Cardiac muscle cell (in vitro differentiated cells and primary cell): ENCODE measurements around the gene CCBE1. TPM values are rescaled to one million over a fixed set of nuclear protein-coding genes. Genes with fewer than 3 reads are reported as not detected.
A peak's percentile ranks its signal among the peaks of the same experiment; 100 is the strongest.

Experiments
- DNase-seq, 2 donors: peaks; one replicate each; pipeline versions ENCODE4 v3.0.0 to v3.0.0-alpha.2; 2010 to 2017; ENCODE audit warnings: low read depth in 1 of 2, low spot score in 1 of 2
- H3K27ac ChIP-seq: fragments of 200-600 bp; sonication (generic); 2 replicates; pipeline ENCODE4 v1.5.1; 2016
- H3K27me3 ChIP-seq: fragments of 200-600 bp; sonication (generic); 2 replicates; pipeline ENCODE4 v1.6.0; 2016; ENCODE audit warnings: control low read depth
- H3K36me3 ChIP-seq: fragments of 200-600 bp; sonication (generic); 2 replicates; pipeline ENCODE4 v1.5.1; 2016; ENCODE audit warnings: control low read depth
- H3K4me1 ChIP-seq: fragments of 200-600 bp; sonication (generic); 2 replicates; pipeline ENCODE4 v1.8.1; 2017; ENCODE audit warnings: low read depth, mild to moderate bottlenecking, mixed run types
- H3K4me3 ChIP-seq: fragments of 200-600 bp; sonication (generic); 2 replicates; pipeline ENCODE4 v1.5.1; 2016; ENCODE audit warnings: mild to moderate bottlenecking
- H3K9me3 ChIP-seq: fragments of 200-600 bp; sonication (generic); 2 replicates; pipeline ENCODE4 v1.5.1; 2017; ENCODE audit warnings: low read depth, mild to moderate bottlenecking, control low read depth
- CTCF ChIP-seq: IDR thresholded peaks from 2 replicates; pipeline ENCODE4 v1.5.1; 2012; ENCODE audit warnings: low read depth, mild to moderate bottlenecking, low read length
- polyA plus RNA-seq: library from polyadenylated mRNA; unstranded; fragments of >200 nt; fragmentation: Nextera tagmentation; extraction: Ambion mirVana; gene quantifications from 2 replicates; pipeline ENCODE4 v1.2.1, GENCODE V29; 2016
- total RNA-seq: library from RNA; depleted of rRNA; stranded (reverse); fragments of >200 nt; gene quantifications from 2 replicates; pipeline ENCODE4 v1.2.3, GENCODE V29; 2016

The CCBE1 gene
- total RNA-seq (1.5 and 1.8 TPM in 2 replicates), polyA plus RNA-seq (3.7 and 8.6 TPM in 2 replicates)

DNA sequence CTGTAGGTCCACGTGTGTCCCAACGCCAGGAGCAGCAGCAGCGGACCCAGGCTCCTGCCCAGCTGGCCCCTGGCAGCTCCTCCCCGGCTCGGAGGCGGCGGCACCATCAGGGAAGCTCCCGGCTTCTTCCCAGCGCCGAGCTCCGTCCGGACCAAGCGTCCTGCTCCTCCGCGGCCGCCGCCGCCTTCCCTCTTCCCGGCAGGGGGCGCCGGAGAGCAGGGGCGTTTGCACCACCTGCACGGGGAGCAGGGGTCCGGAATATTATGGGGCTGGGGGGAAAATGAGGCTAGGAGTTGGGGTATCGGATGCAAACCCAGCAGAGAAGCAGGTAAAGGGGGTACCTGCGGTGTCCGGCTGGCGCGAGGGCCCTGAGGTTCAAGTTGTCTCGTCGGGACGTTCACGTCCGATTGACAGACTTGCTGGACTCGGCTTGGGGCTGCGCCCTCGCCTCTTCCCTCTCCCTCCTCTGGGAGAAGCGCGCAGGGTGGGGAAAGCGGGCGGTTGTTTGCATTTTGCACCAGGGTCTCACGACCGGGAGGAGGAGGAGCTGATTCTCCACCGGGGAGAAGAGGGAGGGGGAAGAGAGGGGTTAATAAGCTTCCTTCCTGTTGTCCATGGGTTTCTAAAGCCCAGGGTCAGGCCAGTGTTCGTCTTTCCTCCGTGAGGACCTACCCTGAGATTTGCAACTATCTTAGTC, at the start of gene CCBE1:
CCBE1 (minus strand) TSS at position 188 of the 697 bp plus-strand sequence.
- Histone ChIP-seq H3K36me3 (no peaks in the 10 kb centered on the region), H3K4me1 (no peaks in the 10 kb centered on the region), H3K27me3 (peaks cover 87% of the 10 kb centered on the region), H3K9me3 (no peaks in the 10 kb centered on the region), H3K27ac (no peak within 1 kb of the TSS), H3K4me3 (peak within 1 kb of the TSS; percentile 44)
- TF ChIP-seq CTCF = peak; percentile 95
- DNase-seq = peak; percentile 77 to 81

GRCh38 chr18:59744271-59744721, 47.1 kb upstream of the CCBE1 start:
- Histone ChIP-seq H3K4me3 (no peak overlapping the region), H3K27ac (no peak overlapping the region), H3K9me3 (no peaks in the 10 kb centered on the region), H3K4me1 (peaks cover 13% of the 10 kb centered on the region), H3K36me3 (no peaks in the 10 kb centered on the region), H3K27me3 (peaks cover 19% of the 10 kb centered on the region)
- no peak for TF ChIP-seq CTCF
- peak in 1 of 2 donors; percentile 89 for DNase-seq

DNA sequence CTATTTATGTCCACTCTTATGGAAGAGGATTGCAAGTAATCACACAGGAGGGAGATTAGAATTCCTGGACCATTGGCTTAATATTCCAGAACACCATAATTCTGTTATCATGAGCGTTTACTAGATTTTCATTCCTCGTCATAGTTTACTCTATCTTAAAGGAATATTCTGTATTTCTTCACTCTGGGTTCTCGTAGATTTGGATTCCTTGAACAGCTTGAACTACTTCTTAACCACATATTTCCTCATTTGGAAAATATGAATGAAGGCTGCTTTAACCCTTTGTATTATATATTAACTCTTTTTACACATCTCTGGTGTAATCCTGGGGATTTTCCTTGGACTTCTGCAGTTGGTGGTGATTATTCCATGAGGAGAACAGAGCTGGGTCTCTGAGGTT, 46.3 kb upstream of the CCBE1 start:
- H3K9me3 ChIP-seq = no peaks in the 10 kb centered on the region
- H3K36me3 ChIP-seq = no peaks in the 10 kb centered on the region
- no peak for TF ChIP-seq CTCF
- H3K27me3 ChIP-seq = peaks cover 13% of the 10 kb centered on the region
- DNase-seq = peak in 1 of 2 donors; percentile 76
- H3K4me1 ChIP-seq = peaks cover 13% of the 10 kb centered on the region
- H3K27ac ChIP-seq = no peak overlapping the region
- H3K4me3 ChIP-seq = no peak overlapping the region

- H3K36me3 ChIP-seq = no peaks in the 10 kb centered on the region
Measured at GRCh38 chr18:59742325-59743111, 45.3 kb upstream of the CCBE1 start.

DNA sequence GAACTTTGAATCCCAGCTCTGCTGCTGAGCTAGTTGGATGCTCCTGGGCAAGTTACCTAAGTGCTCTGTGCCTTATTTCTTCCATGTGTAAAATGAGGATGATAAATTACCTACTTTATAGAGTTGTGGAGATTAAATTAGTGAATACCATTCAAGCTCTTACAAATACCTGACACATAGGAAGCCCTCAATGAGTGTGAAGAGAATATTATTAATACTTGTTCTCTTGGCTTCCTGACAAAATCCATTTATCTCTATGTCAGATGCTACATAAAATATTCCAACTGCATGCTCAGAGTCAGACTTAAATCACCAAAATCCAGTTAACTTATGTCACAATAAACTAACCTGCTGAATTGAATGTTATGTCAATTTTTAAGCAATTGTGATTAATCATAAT, 42.9 kb upstream of the CCBE1 start:
- H3K27me3 ChIP-seq = no peaks in the 10 kb centered on the region
- no peak for TF ChIP-seq CTCF
- DNase-seq = no peak
- H3K9me3 ChIP-seq = no peaks in the 10 kb centered on the region
- no peak overlapping the region for H3K27ac ChIP-seq
- H3K4me1 ChIP-seq = peaks cover 24% of the 10 kb centered on the region
- no peaks in the 10 kb centered on the region for H3K36me3 ChIP-seq
- H3K4me3 ChIP-seq = no peak overlapping the region

More at GRCh38 chr18:59742325-59743111, 45.3 kb upstream of the CCBE1 start:
- no peak for TF ChIP-seq CTCF
- peak overlapping the region; percentile 27 for H3K27ac ChIP-seq
- H3K4me1 ChIP-seq = peaks cover 13% of the 10 kb centered on the region
- H3K9me3 ChIP-seq = no peaks in the 10 kb centered on the region
- H3K4me3 ChIP-seq = no peak overlapping the region
- peaks cover 2% of the 10 kb centered on the region for H3K27me3 ChIP-seq
- peak; percentile 43 to 97 for DNase-seq
